PC-3 (cell line): Measurements from ENCODE around the gene RPAP2.
"Not testable (repeated sequence)": the region's sequence is repeated elsewhere in the genome, so short reads cannot be mapped to it uniquely, and the experiment has no call there.

Source experiments
- CTCF ChIP-seq: fragments of 300-600 bp; sonication (generic); conservative IDR thresholded peaks from 2 replicates; pipeline ENCODE4 v1.5.1; 2017; ENCODE audit warnings: antibody characterized with exemption, low read depth, mild to moderate bottlenecking, low read length
- EZH2 ChIP-seq: fragments of 300-600 bp; sonication (generic); IDR thresholded peaks from one replicate; pipeline ENCODE4 v1.6.1; 2017; ENCODE audit warnings: antibody characterized with exemption, mild to moderate bottlenecking, low read length; ENCODE audit not compliant: unreplicated experiment

- not testable (repeated sequence) for TF ChIP-seq CTCF, EZH2
Measured at GRCh38 chr1:92254714-92255113, 44.1 kb upstream of the RPAP2 start.
